Astrocyte of the cerebellum (primary cell): ENCODE measurements around the gene CDK14.

ENCODE experiments used
- DNase-seq: peaks from one replicate; pipeline ENCODE4 v3.0.0-alpha.2; 2011; ENCODE audit warnings: low read depth
- H3K4me3 ChIP-seq: 2 replicates; pipeline ENCODE4 v1.5.1; 2011; ENCODE audit warnings: mild to moderate bottlenecking, low read depth, low read length, moderate library complexity
- in situ Hi-C: cut with HindIII; loops from 2 replicates; pipeline ENCODE4 v1.10.0; 2017; ENCODE audit warnings: low sequenced_read_pairs
- TF ChIP-seq, protein P1 (sequence below): IDR thresholded peaks from 2 replicates; pipeline ENCODE4 v1.5.1; 2012; ENCODE audit warnings: low read length, low read depth, moderate library complexity, mild to moderate bottlenecking; ENCODE audit errors: missing control alignments

CDK14 gene

GRCh38 chr7:91068136-91068795 is 472.1 kb downstream of the CDK14 start:
- no peak overlapping the region for H3K4me3 ChIP-seq
- in situ Hi-C loops: no loop called here
- TF ChIP-seq, protein P1, sequence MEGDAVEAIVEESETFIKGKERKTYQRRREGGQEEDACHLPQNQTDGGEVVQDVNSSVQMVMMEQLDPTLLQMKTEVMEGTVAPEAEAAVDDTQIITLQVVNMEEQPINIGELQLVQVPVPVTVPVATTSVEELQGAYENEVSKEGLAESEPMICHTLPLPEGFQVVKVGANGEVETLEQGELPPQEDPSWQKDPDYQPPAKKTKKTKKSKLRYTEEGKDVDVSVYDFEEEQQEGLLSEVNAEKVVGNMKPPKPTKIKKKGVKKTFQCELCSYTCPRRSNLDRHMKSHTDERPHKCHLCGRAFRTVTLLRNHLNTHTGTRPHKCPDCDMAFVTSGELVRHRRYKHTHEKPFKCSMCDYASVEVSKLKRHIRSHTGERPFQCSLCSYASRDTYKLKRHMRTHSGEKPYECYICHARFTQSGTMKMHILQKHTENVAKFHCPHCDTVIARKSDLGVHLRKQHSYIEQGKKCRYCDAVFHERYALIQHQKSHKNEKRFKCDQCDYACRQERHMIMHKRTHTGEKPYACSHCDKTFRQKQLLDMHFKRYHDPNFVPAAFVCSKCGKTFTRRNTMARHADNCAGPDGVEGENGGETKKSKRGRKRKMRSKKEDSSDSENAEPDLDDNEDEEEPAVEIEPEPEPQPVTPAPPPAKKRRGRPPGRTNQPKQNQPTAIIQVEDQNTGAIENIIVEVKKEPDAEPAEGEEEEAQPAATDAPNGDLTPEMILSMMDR: no peak
- DNase-seq: no peak

- no peak overlapping the region for H3K4me3 ChIP-seq
- in situ Hi-C loops: no loop called here
- DNase-seq: no peak
- TF ChIP-seq, protein P1: no peak
Observed at GRCh38 chr7:91069146-91069545, 473.0 kb downstream of the CDK14 start.

GRCh38 chr7:91079487-91079886 is 483.4 kb downstream of the CDK14 start:
- DNase-seq: peak; percentile 47
- in situ Hi-C loops: no loop called here
- TF ChIP-seq, protein P1: no peak
- no peak overlapping the region for H3K4me3 ChIP-seq

DNA sequence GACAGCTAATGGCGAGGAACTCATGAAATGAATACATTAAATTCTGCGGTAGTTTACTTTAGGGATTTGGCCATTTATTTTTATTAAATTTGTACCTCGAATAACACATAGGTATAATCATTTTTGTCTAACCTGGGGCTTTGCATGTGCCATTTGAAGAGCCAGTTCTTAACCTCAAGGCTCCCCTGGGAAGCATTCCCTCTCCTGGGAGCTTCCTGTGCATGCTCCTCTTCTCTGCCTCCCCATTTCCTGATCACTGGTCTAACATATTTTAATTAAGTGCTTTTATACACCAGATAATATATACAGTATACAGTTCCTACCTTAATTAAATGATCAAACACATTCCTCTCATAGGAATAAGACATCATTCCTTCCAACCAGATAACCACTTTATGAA is 484.2 kb downstream of the CDK14 start:
- H3K4me3 ChIP-seq: no peak overlapping the region
- TF ChIP-seq, protein P1: no peak
- in situ Hi-C loops: no loop called here
- no peak for DNase-seq

DNA sequence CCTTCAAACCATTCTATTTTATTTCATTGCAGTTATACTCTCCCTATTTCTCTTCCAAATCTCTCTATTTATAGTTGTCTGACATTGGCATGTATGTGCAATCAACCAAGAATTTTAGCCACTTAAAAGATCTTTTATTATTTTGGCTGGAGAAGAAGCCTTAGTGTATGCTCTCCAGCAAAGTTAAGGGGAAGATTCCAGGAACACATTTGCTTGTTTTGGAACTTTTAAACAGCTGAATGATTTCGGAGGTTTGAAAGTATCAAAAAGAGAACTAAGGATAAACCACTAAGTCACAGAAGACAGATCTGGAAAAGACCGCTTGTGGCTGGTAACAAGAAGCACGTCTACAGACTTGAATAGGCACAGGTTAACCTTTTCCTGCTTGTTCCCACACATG is 485.9 kb downstream of the CDK14 start:
- in situ Hi-C loops: no loop called here
- no peak overlapping the region for H3K4me3 ChIP-seq
- TF ChIP-seq, protein P1: no peak
- peak; percentile 80 for DNase-seq

- TF ChIP-seq, protein P1: peak; percentile 36
- in situ Hi-C loops: no loop called here
- DNase-seq: peak; percentile 48
- no peak overlapping the region for H3K4me3 ChIP-seq
Observed at GRCh38 chr7:91082852-91083495, 486.9 kb downstream of the CDK14 start.
